GM21737 (cell line): Measurements from ENCODE around the gene PHGDH.

Source experiments
- ATAC-seq: cut with Tn5 transposase; IDR thresholded peaks from one replicate; pipeline ENCODE4 v1.9.1; 2021; ENCODE audit warnings: mild to moderate bottlenecking, moderate library complexity; ENCODE audit not compliant: unreplicated experiment

The PHGDH gene

DNA sequence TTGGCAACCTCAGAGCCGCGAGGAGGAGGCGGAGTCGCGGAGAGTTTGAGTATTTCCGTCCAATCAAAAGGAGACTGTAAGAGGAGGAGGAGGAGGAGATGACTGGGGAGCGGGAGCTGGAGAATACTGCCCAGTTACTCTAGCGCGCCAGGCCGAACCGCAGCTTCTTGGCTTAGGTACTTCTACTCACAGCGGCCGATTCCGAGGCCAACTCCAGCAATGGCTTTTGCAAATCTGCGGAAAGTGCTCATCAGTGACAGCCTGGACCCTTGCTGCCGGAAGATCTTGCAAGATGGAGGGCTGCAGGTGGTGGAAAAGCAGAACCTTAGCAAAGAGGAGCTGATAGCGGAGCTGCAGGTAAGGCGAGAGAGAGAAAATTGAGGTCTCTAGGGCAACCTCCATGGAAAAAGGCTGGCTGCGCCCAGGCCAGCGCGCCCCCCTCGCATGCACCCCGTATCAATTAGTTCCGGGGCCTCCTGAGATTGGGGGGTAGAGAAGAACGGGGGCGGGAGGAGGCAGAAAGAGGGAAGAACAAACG lies at the start of gene PHGDH:
Gene PHGDH (plus strand): TSS at position 131 of the 538 bp plus-strand sequence. CDS start 89 bp downstream, at position 220.
- peak; percentile 73 for ATAC-seq

DNA sequence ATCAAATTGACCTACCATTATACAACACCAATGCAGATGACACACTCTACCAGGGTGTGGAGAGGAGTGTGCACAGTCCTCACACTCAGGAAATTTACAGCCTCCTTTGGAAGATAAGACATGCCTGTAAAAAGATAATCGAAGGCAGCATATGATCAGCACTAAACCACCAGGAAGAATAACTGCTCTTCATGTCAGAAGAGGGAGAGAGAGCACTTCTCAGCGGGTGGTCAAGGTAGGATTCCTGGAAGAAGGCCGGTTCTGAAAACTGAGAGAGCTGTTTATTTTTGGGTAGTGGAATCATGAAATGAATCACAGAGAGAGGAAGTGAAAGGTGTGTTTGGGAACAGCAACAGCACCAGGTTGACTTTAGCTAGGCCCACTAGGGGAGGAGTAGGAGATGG lies 49.7 kb upstream of the PHGDH start:
- peak; percentile 70 for ATAC-seq

- no peak for ATAC-seq
Measured at GRCh38 chr1:119664067-119664466, 47.7 kb upstream of the PHGDH start.

DNA sequence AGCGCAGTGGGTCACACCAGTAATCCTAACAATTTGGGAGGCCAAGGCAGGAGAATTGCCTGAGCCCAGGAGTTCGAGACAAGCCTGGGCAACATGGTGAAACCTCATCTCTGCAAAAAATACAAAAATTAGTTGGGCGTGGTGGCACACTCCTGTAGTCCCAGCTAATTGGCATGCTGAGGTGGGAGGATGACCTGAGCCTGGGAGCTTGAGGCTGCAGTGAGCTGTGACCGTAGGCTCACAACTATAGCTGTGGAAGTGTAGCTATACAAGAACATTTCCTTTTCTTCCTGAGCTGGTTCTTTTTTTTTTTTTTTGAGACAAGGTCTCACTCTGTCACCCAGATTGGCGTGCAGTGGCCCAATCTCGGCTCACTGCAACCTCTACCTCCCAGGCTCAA lies 44.6 kb upstream of the PHGDH start:
- no peak for ATAC-seq

GRCh38 chr1:119670898-119671297 lies 40.8 kb upstream of the PHGDH start:
- ATAC-seq, result no peak

DNA sequence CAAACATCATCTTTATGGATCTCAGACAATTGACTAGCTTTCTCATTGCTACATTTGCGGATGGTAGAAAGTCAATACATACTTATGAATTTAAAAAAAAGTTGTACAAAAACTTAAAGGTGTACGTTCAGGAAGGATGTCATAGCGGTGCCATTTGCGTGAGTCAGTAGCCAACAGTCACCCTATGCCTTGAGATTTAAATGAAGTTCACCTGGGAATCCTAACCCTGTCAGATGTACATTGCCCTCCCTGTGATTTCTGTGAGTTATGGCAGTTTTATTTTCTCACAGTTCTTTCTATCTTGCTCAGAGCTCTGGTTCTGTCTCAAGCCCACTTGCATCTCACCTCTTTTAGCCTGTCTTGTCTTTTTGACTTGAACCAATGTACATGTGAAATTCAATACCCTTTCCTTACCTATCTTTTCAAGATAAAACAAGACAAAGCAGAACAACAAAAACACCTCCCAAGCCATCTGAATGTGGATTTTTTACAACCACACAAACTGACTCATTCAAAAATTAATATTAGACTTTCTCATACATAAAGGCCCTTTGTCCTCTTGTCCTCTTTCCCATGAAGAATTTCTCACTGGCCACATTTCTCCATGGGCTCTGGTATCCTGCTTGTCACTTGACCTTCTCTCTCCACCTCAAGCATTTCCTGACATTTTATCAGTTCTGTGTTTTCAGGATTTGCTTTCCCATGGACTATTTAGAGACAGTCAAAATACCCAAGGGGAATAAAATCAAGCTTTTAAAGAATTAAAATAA lies 38.4 kb upstream of the PHGDH start:
- no peak for ATAC-seq

GRCh38 chr1:119674111-119674526 lies 37.6 kb upstream of the PHGDH start:
- ATAC-seq, result no peak

GRCh38 chr1:119674835-119675289 lies 36.9 kb upstream of the PHGDH start:
- ATAC-seq, result no peak

DNA sequence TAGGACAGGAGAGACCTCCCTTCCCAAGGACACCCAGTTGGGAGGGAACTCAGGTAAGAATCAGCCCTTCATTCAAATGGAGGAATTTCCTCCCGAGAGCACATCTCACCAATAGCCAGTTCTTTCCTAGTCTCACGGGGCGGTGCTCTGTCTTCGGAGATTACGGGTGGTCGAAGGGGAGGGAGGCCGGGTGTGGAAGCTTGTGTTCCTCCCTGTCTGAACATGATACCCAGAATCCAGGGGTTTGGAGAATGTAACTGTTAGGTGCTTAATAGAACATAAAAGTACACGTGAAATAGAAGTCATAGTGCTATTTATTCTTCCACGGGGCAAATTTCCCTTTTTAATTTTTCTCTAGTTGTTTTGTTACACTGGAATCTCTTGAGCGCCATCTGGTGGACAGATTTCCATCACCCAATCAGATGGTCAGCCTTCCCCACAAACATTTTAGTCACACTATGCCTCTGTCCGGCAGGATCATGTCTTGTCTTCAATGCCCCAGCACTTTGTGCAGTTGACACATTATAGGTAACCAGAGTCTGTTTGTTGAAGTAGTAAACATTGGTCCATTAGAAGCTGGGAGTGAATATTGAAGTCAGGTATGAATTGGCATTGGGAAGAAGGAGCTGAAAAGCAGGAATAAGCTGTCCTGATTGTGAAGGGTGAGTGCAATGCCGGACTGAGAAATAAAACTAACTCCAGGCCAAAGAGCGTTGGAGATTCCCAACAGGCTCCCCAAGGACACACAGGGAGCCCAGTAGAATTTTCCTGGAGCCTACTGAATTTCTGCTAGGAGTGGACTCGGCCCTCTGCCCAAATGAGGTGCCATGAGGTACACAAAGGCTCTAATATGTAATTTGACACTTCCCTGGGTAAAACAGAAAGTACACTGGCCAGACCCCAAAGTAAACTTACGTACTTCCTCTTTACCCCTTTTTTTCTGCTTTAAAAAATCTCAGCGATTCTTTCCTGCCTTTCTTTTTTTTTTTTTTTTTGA lies 36.1 kb upstream of the PHGDH start:
- no peak for ATAC-seq

GRCh38 chr1:119676571-119677206 lies 35.0 kb upstream of the PHGDH start:
- no peak for ATAC-seq

- no peak for ATAC-seq
Measured at GRCh38 chr1:119679223-119679622, 32.5 kb upstream of the PHGDH start.

GRCh38 chr1:119680193-119680592 lies 31.5 kb upstream of the PHGDH start:
- ATAC-seq, result no peak

DNA sequence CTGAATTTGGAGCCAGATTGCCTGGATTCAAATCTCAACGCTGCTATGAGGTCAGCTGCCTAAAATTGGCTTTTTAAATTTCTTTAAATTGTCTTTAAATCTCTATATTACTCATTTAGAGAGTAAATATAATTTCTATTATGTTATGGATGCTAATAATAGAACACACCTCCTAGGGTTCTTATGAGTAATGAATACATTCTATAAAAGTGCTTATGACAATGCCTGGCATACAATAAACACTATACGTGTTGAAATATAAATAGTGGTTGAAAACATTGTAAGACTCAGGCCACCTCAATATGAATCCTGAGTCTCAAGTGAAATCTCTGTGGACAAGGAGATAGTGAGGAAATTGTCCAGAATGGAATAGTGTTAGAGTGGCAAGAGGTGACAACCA lies 31.0 kb upstream of the PHGDH start:
- no peak for ATAC-seq

DNA sequence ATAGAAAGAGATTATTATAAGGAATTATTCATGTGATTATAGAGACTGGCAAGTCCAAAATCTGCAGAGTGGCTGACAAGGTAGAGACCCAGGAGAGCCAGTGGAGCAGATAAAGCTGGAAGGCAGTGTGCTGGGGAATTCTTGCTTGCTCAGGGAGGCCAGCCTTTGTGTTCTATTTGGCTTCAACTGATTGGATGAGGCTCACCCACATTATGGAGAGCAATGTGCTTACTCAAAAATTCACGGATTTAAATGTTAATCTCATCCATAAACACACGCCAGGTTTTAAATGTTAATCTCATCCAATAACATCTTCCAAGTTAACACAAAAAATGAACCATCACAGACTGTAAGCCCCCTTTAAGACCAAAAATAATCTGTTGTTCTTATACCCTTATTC lies 30.2 kb upstream of the PHGDH start:
- no peak for ATAC-seq

DNA sequence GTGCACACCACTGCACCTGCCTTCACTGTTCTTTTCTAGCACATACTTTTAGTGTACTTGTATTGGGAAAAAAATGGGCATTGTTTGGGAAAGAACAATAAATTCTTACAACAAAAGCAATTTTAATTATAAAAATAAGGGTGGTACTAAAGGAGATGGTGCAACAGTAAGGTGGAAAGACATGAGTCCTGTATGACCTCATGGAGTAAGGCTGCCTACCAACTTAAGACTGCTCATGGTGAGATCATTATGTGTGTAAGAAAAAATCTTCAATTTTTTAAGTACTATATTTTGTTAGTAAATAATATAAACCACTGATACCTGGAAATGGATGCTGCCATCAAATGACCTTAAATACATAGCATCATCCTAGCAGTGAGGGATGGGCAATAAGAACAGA lies 29.6 kb upstream of the PHGDH start:
- no peak for ATAC-seq

- no peak for ATAC-seq
Measured at GRCh38 chr1:119683893-119684292, 27.8 kb upstream of the PHGDH start.

- ATAC-seq, result no peak
Measured at GRCh38 chr1:119686661-119687060, 25.1 kb upstream of the PHGDH start.

DNA sequence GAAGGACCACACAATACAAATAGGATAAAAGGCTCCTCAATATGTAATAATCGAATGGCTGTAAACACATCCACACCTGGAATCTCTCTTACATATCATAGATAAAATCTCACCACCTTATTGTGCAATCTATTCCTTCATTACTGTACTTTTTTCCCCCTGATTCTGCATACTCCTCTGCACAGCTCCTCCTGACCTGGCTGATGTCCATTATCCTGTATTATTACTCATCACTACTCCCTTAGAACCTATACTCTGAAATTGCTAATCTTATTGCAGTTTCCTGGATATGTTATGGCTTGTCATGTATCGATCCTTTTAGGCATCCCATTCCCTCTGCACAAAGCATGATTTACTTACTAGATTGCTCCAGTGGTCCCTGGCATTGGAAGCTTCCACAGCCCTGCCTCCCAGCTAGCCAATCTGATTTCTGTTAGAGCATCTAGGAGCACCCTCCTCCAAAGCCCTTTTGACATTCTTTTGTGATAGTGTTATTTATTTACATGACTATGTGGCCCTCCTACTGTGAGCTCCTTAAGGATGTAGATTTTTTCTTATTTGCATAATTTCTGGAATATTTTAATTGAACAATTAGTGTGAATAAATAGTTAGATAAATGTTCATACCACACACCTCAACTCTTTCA lies 24.2 kb upstream of the PHGDH start:
- no peak for ATAC-seq

DNA sequence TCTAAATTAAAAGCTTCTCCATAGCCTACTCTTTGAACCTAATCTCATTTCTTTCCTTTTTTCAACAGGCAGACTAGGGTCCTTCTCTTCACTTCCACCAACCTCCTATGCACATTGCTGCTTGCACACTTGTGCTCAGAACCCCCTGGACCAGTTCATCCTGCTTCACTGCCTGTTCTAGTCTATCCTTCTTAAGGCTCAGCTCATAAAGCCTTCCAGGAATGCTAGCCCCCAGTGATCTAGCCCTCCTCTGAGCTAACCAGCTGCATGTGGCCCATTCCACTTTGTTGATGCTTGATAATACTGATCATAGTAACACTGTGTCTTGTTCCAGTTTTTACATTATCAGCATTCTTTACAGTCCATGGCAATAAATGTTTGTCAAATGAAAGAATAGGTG lies 22.9 kb upstream of the PHGDH start:
- ATAC-seq, result no peak

- no peak for ATAC-seq
Measured at GRCh38 chr1:119689511-119689910, 22.2 kb upstream of the PHGDH start.
